Smooth muscle cell of the brain vasculature (primary cell): ENCODE data around the gene ASAP2.

Experiments
- DNase-seq: peaks from one replicate; pipeline ENCODE4 v3.0.0-alpha.2; 2012; ENCODE audit warnings: low read depth, low spot score

Gene ASAP2

GRCh38 chr2:9205963-9206948 is at the start of gene ASAP2:
TSS of gene ASAP2 (plus strand) at chr2:9206812. CDS start at chr2:9207105, 293 bp downstream.
- no peak for DNase-seq

GRCh38 chr2:9158786-9159779 is 47.5 kb upstream of the ASAP2 start:
- DNase-seq = no peak

GRCh38 chr2:9160732-9161131 is 45.9 kb upstream of the ASAP2 start:
- DNase-seq = no peak

GRCh38 chr2:9162841-9163240 is 43.8 kb upstream of the ASAP2 start:
- DNase-seq = no peak

- DNase-seq = no peak
Measured at GRCh38 chr2:9163306-9164111, 43.1 kb upstream of the ASAP2 start.

- no peak for DNase-seq
Measured at GRCh38 chr2:9164112-9164608, 42.5 kb upstream of the ASAP2 start.

- no peak for DNase-seq
Measured at GRCh38 chr2:9165625-9166024, 41.0 kb upstream of the ASAP2 start.

- no peak for DNase-seq
Measured at GRCh38 chr2:9166579-9167377, 39.8 kb upstream of the ASAP2 start.

GRCh38 chr2:9167718-9168657 is 38.6 kb upstream of the ASAP2 start:
- DNase-seq = no peak

GRCh38 chr2:9168821-9169221 is 37.8 kb upstream of the ASAP2 start:
- DNase-seq = peak; percentile 60

GRCh38 chr2:9169349-9170107 is 37.1 kb upstream of the ASAP2 start:
- no peak for DNase-seq

GRCh38 chr2:9170458-9171130 is 36.0 kb upstream of the ASAP2 start:
- DNase-seq = no peak

GRCh38 chr2:9174771-9175437 is 31.7 kb upstream of the ASAP2 start:
- DNase-seq = no peak

GRCh38 chr2:9178110-9178903 is 28.3 kb upstream of the ASAP2 start:
- no peak for DNase-seq

- DNase-seq = no peak
Measured at GRCh38 chr2:9178904-9179571, 27.6 kb upstream of the ASAP2 start.
